GM12873 (cell line): ENCODE data around the gene CDH23.

Experiments
- CTCF ChIP-seq: IDR thresholded peaks from 2 replicates; pipeline ENCODE4 v1.5.1; 2012; ENCODE audit warnings: low read depth, mild to moderate bottlenecking, moderate library complexity, low read length, control low read depth; ENCODE audit not compliant: insufficient read depth; ENCODE audit errors: missing control alignments

The CDH23 gene

GRCh38 chr10:71688256-71688655 is 291.5 kb downstream of the CDH23 start:
- no peak for TF ChIP-seq CTCF

- TF ChIP-seq CTCF = no peak
Measured at GRCh38 chr10:71690094-71690720, 293.5 kb downstream of the CDH23 start.

- TF ChIP-seq CTCF = no peak
Measured at GRCh38 chr10:71691405-71691804, 294.7 kb downstream of the CDH23 start.

GRCh38 chr10:71692598-71693306 is 296.0 kb downstream of the CDH23 start:
- TF ChIP-seq CTCF = no peak

- TF ChIP-seq CTCF = no peak
Measured at GRCh38 chr10:71693377-71693776, 296.7 kb downstream of the CDH23 start.

- TF ChIP-seq CTCF = no peak
Measured at GRCh38 chr10:71694039-71694501, 297.4 kb downstream of the CDH23 start.

GRCh38 chr10:71694567-71694968 is 297.8 kb downstream of the CDH23 start:
- TF ChIP-seq CTCF = no peak
